OCI-LY1 (cell line): Measurements from ENCODE around the gene SLC35F6.

Experiments
- H2AFZ ChIP-seq: fragments of 200-600 bp; sonication (generic), shearing (Covaris generic); 2 replicates; pipeline ENCODE4 v1.6.0; 2014; ENCODE audit warnings: antibody characterized with exemption, mild to moderate bottlenecking, low read length
- H3F3A ChIP-seq: fragments of 200-600 bp; sonication (generic), shearing (Covaris generic); 2 replicates; pipeline ENCODE4 v1.6.0; 2014; ENCODE audit warnings: mild to moderate bottlenecking, antibody characterized with exemption, low read length, moderate library complexity; ENCODE audit not compliant: insufficient read depth
- H3K27ac ChIP-seq: fragments of 200-600 bp; sonication (generic); 2 replicates; pipeline ENCODE4 v1.5.1; 2014; ENCODE audit warnings: low read length, mixed run types, mild to moderate bottlenecking, low read depth; ENCODE audit not compliant: poor library complexity, severe bottlenecking
- H3K27me3 ChIP-seq: fragments of 200-600 bp; sonication (generic); 2 replicates; pipeline ENCODE4 v1.6.0; 2014; ENCODE audit warnings: antibody characterized with exemption, mild to moderate bottlenecking, low read length, moderate library complexity; ENCODE audit not compliant: insufficient read depth
- H3K36me3 ChIP-seq: fragments of 200-600 bp; sonication (generic); 2 replicates; pipeline ENCODE4 v1.6.1; 2014; ENCODE audit warnings: mild to moderate bottlenecking, antibody characterized with exemption, low read length, moderate library complexity, mixed read lengths; ENCODE audit not compliant: insufficient read depth
- H3K4me1 ChIP-seq: fragments of 200-600 bp; sonication (generic); 2 replicates; pipeline ENCODE4 v1.5.1; 2014; ENCODE audit warnings: mild to moderate bottlenecking, low read length, moderate library complexity; ENCODE audit not compliant: insufficient read depth, severe bottlenecking
- H3K4me2 ChIP-seq: fragments of 200-600 bp; sonication (generic), shearing (Covaris generic); 2 replicates; pipeline ENCODE4 v1.6.1; 2014; ENCODE audit warnings: low read length
- H3K4me3 ChIP-seq: fragments of 200-600 bp; sonication (generic); 2 replicates; pipeline ENCODE4 v1.5.1; 2014; ENCODE audit warnings: low read length, low read depth, mild to moderate bottlenecking, mixed read lengths; ENCODE audit not compliant: poor library complexity, severe bottlenecking
- H3K79me2 ChIP-seq: fragments of 200-600 bp; shearing (Covaris generic); 2 replicates; pipeline ENCODE4 v1.6.1; 2016; ENCODE audit warnings: mixed run types, low read length, mixed read lengths; ENCODE audit not compliant: insufficient read depth
- H3K9ac ChIP-seq: fragments of 200-600 bp; sonication (generic), shearing (Covaris generic); 2 replicates; pipeline ENCODE4 v1.6.1; 2014; ENCODE audit warnings: mild to moderate bottlenecking, low read length, mixed read lengths
- H3K9me2 ChIP-seq: fragments of 200-600 bp; sonication (generic), shearing (Covaris generic); 2 replicates; pipeline ENCODE4 v1.6.1; 2014; ENCODE audit warnings: low read depth, mild to moderate bottlenecking, low read length, mixed read lengths
- H3K9me3 ChIP-seq: fragments of 200-600 bp; shearing (Covaris generic); 2 replicates; pipeline ENCODE4 v1.6.1; 2014; ENCODE audit warnings: low read length, mixed read lengths
- H4K20me1 ChIP-seq: fragments of 200-600 bp; sonication (generic), shearing (Covaris generic); 2 replicates; pipeline ENCODE4 v1.6.0; 2016; ENCODE audit warnings: mild to moderate bottlenecking, low read length; ENCODE audit not compliant: insufficient read depth
- EZH2 ChIP-seq: fragments of 200-600 bp; sonication (generic), shearing (Covaris generic); IDR thresholded peaks from 2 replicates; pipeline ENCODE4 v1.8.0; 2017; ENCODE audit warnings: borderline replicate concordance, mixed run types, mild to moderate bottlenecking, antibody characterized with exemption, low read length, moderate library complexity, mixed read lengths
- TF ChIP-seq, protein P1 (sequence below): fragments of 200-600 bp; sonication (generic), shearing (Covaris generic); IDR thresholded peaks from 2 replicates; pipeline ENCODE4 v1.5.1; 2017; ENCODE audit warnings: mild to moderate bottlenecking, antibody characterized with exemption, low read length, moderate library complexity, mixed read lengths

Gene SLC35F6

DNA sequence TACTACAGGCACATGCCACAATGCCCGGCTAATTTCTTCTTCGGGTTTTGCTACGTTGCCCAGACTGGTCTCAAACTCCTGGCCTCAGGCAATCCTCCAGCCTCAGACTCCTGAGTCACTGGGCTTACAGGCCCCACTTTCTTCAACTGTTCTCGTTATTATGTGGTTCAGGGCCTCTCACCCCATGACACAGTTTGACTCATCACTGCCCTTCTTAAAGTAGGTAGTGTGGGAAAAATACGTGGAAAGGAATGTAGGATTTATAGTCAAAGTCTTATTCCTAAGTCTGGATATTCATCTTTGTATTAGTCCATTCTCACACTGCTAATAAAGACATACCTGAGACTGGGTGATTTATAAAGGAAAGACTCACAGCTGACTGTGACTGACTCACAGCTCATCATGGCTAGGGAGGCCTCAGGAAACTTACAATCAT lies 41.2 kb downstream of the SLC35F6 start:
- no peaks in the 10 kb centered on the region for H3K9me2 ChIP-seq
- no peaks in the 10 kb centered on the region for H3K79me2 ChIP-seq
- no peak overlapping the region for H2AFZ ChIP-seq
- H3F3A ChIP-seq: no peaks in the 10 kb centered on the region
- H3K36me3 ChIP-seq: peaks cover 9% of the 10 kb centered on the region; the same call in 1 of the 2 replicates
- H3K4me3 ChIP-seq: no peak overlapping the region
- no peak overlapping the region for H3K9ac ChIP-seq
- no peaks in the 10 kb centered on the region for H3K4me1 ChIP-seq
- H4K20me1 ChIP-seq: no peaks in the 10 kb centered on the region
- H3K27ac ChIP-seq: no peak overlapping the region
- 0 out of 2 replicates have a peak, but pooled peaks cover 2% of the 10 kb centered on the region for H3K27me3 ChIP-seq
- H3K4me2 ChIP-seq: no peak overlapping the region
- no peak for TF ChIP-seq EZH2
- TF ChIP-seq, protein P1, sequence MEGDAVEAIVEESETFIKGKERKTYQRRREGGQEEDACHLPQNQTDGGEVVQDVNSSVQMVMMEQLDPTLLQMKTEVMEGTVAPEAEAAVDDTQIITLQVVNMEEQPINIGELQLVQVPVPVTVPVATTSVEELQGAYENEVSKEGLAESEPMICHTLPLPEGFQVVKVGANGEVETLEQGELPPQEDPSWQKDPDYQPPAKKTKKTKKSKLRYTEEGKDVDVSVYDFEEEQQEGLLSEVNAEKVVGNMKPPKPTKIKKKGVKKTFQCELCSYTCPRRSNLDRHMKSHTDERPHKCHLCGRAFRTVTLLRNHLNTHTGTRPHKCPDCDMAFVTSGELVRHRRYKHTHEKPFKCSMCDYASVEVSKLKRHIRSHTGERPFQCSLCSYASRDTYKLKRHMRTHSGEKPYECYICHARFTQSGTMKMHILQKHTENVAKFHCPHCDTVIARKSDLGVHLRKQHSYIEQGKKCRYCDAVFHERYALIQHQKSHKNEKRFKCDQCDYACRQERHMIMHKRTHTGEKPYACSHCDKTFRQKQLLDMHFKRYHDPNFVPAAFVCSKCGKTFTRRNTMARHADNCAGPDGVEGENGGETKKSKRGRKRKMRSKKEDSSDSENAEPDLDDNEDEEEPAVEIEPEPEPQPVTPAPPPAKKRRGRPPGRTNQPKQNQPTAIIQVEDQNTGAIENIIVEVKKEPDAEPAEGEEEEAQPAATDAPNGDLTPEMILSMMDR: no peak
- no peaks in the 10 kb centered on the region for H3K9me3 ChIP-seq

DNA sequence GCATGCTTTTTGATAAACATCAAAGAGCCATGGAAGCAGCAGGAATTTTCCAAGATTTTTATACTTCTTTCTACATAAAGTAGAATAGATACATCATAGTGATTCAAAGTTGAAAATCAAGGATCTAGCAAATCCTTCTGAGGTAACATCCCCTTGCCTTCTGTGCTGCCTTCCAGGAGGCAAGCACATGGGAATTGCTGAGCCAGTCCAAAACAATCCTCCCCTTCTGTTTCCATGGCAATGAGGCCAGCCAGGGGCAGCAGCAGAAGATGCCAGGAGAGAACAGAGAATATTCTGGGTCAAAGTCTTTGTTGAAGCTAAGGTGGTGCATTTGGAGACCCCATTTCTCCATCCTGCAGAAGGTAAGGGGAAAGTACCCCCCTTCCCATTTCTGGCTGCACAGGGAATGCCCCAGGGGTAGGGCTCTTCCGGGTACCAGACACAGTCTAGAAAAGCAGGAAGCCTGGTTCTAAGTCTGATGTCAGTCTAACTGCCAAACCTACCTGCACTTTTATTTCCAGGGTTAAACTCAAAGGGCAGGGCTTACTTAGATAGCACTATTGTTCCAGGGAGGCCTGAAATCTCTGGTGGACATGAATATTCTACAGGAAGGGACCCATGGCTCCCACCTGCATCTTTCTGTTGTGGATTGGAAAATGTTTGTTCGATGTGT lies 43.8 kb downstream of the SLC35F6 start:
- no peak overlapping the region for H3K4me2 ChIP-seq
- H3K4me1 ChIP-seq: no peaks in the 10 kb centered on the region
- H3K79me2 ChIP-seq: no peaks in the 10 kb centered on the region
- no peaks in the 10 kb centered on the region for H4K20me1 ChIP-seq
- H2AFZ ChIP-seq: no peak overlapping the region
- no peaks in the 10 kb centered on the region for H3F3A ChIP-seq
- TF ChIP-seq, protein P1: no peak
- no peak for TF ChIP-seq EZH2
- no peak overlapping the region for H3K4me3 ChIP-seq
- H3K9me2 ChIP-seq: no peaks in the 10 kb centered on the region
- no peak overlapping the region for H3K27ac ChIP-seq
- no peaks in the 10 kb centered on the region for H3K36me3 ChIP-seq
- H3K9me3 ChIP-seq: no peaks in the 10 kb centered on the region
- H3K27me3 ChIP-seq: 0 out of 2 replicates have a peak, but pooled peaks cover 2% of the 10 kb centered on the region
- no peak overlapping the region for H3K9ac ChIP-seq

DNA sequence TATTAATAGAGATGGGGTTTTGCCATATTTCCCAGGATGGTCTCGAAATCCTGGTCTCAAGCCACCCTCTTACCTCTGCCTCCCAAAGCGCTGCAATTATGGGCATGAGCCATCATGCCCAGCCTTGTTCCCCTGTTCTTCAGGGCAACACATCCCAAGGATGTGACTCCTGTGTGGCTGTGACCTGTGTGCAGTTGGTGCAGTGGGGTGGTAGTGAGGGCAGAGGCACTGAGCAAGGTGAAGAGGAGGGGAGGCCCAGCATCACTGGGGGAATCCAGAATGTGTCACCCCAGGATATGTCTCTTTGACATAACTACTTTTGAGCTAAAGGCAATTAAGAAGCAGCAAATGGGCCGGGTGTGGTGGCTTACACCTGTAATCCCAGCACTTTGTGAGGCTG lies 45.1 kb downstream of the SLC35F6 start:
- Histone ChIP-seq H3K9me3 (no peaks in the 10 kb centered on the region), H3F3A (no peaks in the 10 kb centered on the region), H3K4me3 (no peak overlapping the region), H4K20me1 (no peaks in the 10 kb centered on the region), H3K36me3 (no peaks in the 10 kb centered on the region), H3K9me2 (no peaks in the 10 kb centered on the region), H3K27ac (no peak overlapping the region), H3K4me2 (no peak overlapping the region), H3K4me1 (no peaks in the 10 kb centered on the region), H2AFZ (no peak overlapping the region), H3K79me2 (no peaks in the 10 kb centered on the region), H3K27me3 (0 out of 2 replicates have a peak, but pooled peaks cover 2% of the 10 kb centered on the region), H3K9ac (no peak overlapping the region)
- no peak for TF ChIP-seq EZH2
- TF ChIP-seq, protein P1: no peak
